ENCODE data around the gene HOXC11. TPM values are rescaled to one million over a fixed set of nuclear protein-coding genes. Genes with fewer than 3 reads are reported as not detected.
A peak's percentile ranks its signal among the peaks of the same experiment; 100 is the strongest.

HOXC11 gene
- total and polyA plus RNA-seq, 2 donors (not counting 1 experiment from before 2014, with no cell fraction given) = not detected

DNA sequence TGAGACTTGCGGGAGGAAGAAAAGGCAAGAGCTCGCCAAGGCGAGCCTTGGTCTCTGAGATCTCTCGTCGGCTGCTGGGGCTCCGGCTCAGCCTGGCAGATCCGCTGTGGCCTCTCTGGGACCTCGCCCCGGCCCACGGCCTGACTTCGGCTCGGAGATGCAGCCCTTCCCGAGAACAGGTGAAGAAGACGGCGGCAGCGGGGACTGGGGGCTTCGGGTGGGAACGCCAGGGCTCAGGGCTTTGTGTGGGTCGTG, 21.0 kb downstream of the HOXC11 start:
- ATAC-seq (ENCODE audit: low read depth) (no peak), DNase-seq (no peak)
- H3K4me1 Mint-ChIP-seq = peaks cover 44% of the 10 kb centered on the region
- Histone ChIP-seq H3K79me2 (ENCODE audit: control insufficient read depth, insufficient read depth, low read length) (no peaks in the 10 kb centered on the region), H2AFZ (ENCODE audit: insufficient read depth, low read depth, low read length, poor library complexity, severe bottlenecking) (no peak overlapping the region), H3K4me2 (replicated peaks; ENCODE audit: low read depth, low read length, poor library complexity, severe bottlenecking) (peak overlapping the region; percentile 96), H3K9me3 (ENCODE audit: control extremely low read depth in 1 of 3, control insufficient read depth in 2 of 3, insufficient read depth in 1 of 3, low read length in 2 of 3) (peaks cover 0 to 66% (median 0%) of the 10 kb centered on the region in 3 donors), H3K27ac (ENCODE audit: low read length in 2 of 2) (no peak overlapping the region), H4K20me1 (ENCODE audit: control insufficient read depth, insufficient read depth, low read length, poor library complexity, severe bottlenecking) (no peaks in the 10 kb centered on the region), H3K36me3 (replicated peaks in 1 of 2; ENCODE audit: control extremely low read depth in 1 of 2, control insufficient read depth in 1 of 2, extremely low read depth in 1 of 2, insufficient read depth in 2 of 2, low read length in 1 of 2) (no peaks in the 10 kb centered on the region), H3K4me1 (ENCODE audit: control insufficient read depth in 2 of 2, insufficient read depth in 2 of 2, low read length in 2 of 2) (peaks cover 33 to 69% of the 10 kb centered on the region in 2 donors), H3K4me3 (ENCODE audit: control extremely low read depth in 1 of 5, extremely low read depth in 1 of 5, insufficient read depth in 1 of 5, low read depth in 2 of 5, low read length in 4 of 5) (no peak overlapping the region), H3K9ac (ENCODE audit: low read length) (no peak overlapping the region), H3K27me3 (replicated peaks in 1 of 4; ENCODE audit: control extremely low read depth in 1 of 4, control insufficient read depth in 3 of 4, insufficient read depth in 4 of 4, low read length in 3 of 4) (peaks cover 0 to 99% (median 89%) of the 10 kb centered on the region in 4 experiments)
- TF ChIP-seq, protein P1, sequence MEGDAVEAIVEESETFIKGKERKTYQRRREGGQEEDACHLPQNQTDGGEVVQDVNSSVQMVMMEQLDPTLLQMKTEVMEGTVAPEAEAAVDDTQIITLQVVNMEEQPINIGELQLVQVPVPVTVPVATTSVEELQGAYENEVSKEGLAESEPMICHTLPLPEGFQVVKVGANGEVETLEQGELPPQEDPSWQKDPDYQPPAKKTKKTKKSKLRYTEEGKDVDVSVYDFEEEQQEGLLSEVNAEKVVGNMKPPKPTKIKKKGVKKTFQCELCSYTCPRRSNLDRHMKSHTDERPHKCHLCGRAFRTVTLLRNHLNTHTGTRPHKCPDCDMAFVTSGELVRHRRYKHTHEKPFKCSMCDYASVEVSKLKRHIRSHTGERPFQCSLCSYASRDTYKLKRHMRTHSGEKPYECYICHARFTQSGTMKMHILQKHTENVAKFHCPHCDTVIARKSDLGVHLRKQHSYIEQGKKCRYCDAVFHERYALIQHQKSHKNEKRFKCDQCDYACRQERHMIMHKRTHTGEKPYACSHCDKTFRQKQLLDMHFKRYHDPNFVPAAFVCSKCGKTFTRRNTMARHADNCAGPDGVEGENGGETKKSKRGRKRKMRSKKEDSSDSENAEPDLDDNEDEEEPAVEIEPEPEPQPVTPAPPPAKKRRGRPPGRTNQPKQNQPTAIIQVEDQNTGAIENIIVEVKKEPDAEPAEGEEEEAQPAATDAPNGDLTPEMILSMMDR (IDR thresholded peaks at IDR 0.05) = no peak
- no peak for TF ChIP-seq EZH2 (IDR thresholded peaks at IDR 0.05; ENCODE audit: borderline replicate concordance, insufficient read depth, low read depth, low read length, poor library complexity, severe bottlenecking)
- WGBS (ENCODE audit: insufficient coverage) = 8% methylated on average over 19 of the region's 19 CpGs
- peak overlapping the region; percentile 50 for H3K4me3 Mint-ChIP-seq
- CTCF ChIA-PET = interaction anchor here (0.9 kb wide), 1 partner anchor 197 kb away, joined by 3 read pairs; no protein-coding TSS in a partner anchor
- H3K27ac Mint-ChIP-seq = peak overlapping the region; percentile 75
- H3K27me3 Mint-ChIP-seq = peaks cover 92% of the 10 kb centered on the region
- intact Hi-C loops (cut with micrococcal nuclease) = no loop called here
- POLR2A ChIA-PET = no interaction called here
- H3K9me3 Mint-ChIP-seq (ENCODE audit: insufficient read depth) = no peaks in the 10 kb centered on the region

DNA sequence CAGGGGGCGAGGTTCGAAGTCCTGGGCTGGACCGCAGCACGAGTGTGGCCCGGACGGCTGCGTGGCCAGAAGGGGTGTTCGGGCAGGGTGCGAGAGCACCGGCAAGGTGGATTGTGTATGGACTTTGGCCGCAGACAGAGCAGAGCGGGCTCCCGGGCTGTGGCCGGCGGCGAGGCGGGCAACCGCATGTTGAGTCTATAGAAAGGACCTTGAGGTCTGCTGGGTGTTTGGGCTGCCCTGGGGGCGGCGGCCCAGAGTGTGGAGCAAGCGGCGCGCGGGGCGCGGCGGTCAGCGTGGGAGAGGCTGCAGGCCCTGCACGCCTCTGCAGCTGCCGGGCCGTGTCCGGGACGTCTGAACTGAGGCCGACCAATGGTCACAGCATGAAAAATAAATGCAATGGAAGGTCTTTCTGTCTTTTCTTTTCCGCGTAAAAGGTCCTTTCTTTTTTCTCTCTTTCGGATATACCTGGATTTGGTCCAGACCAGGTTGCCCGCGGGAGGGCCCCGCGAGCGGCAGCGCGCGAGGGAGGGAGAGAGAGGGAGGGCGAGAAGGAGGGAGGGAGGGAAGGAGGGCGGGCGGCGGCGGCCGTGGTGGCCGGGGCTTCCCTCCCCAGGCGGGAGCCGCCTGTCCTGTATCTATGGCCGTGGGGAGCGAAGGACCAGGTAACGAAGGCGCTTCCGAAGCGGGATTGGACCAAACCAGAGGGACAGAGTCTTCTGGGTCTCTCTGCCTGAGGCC, 21.5 kb downstream of the HOXC11 start:
- no peaks in the 10 kb centered on the region for H4K20me1 ChIP-seq (ENCODE audit: control insufficient read depth, insufficient read depth, low read length, poor library complexity, severe bottlenecking)
- H3K9me3 ChIP-seq (ENCODE audit: control extremely low read depth in 1 of 3, control insufficient read depth in 2 of 3, insufficient read depth in 1 of 3, low read length in 2 of 3) = peaks cover 0 to 67% (median 0%) of the 10 kb centered on the region in 3 donors
- H3K4me2 ChIP-seq (replicated peaks; ENCODE audit: low read depth, low read length, poor library complexity, severe bottlenecking) = peak overlapping the region; percentile 96
- peaks cover 29 to 64% of the 10 kb centered on the region in 2 donors for H3K4me1 ChIP-seq (ENCODE audit: control insufficient read depth in 2 of 2, insufficient read depth in 2 of 2, low read length in 2 of 2)
- 8% methylated on average over 57 of the region's 60 CpGs for WGBS (ENCODE audit: insufficient coverage)
- peak overlapping the region in 1 of 5 experiments; percentile 60 for H3K4me3 ChIP-seq (ENCODE audit: control extremely low read depth in 1 of 5, extremely low read depth in 1 of 5, insufficient read depth in 1 of 5, low read depth in 2 of 5, low read length in 4 of 5)
- DNase-seq (no peak), ATAC-seq (ENCODE audit: low read depth) (no peak)
- peak overlapping the region; percentile 58 for H3K9ac ChIP-seq (ENCODE audit: low read length)
- peaks cover 92% of the 10 kb centered on the region for H3K27me3 Mint-ChIP-seq
- H2AFZ ChIP-seq (ENCODE audit: insufficient read depth, low read depth, low read length, poor library complexity, severe bottlenecking) = peak overlapping the region; percentile 70
- ChIA-PET CTCF (interaction anchor here (0.9 kb wide), 1 partner anchor 196 kb away, joined by 3 read pairs; no protein-coding TSS in a partner anchor), POLR2A (interaction anchor here (0.7 kb wide), 1 partner anchor 219 kb away, joined by 3 read pairs; no protein-coding TSS in a partner anchor)
- no peaks in the 10 kb centered on the region for H3K79me2 ChIP-seq (ENCODE audit: control insufficient read depth, insufficient read depth, low read length)
- no peak overlapping the region for H3K27ac ChIP-seq (ENCODE audit: low read length in 2 of 2)
- no peaks in the 10 kb centered on the region for H3K36me3 ChIP-seq (replicated peaks in 1 of 2; ENCODE audit: control extremely low read depth in 1 of 2, control insufficient read depth in 1 of 2, extremely low read depth in 1 of 2, insufficient read depth in 2 of 2, low read length in 1 of 2)
- intact Hi-C loops (cut with micrococcal nuclease) = loop anchor here (5.0 kb wide), 2 partner anchors 38 to 42 kb away; partner anchors contain the start of genes HOXC12 and HOXC5
- TF ChIP-seq, protein P1 (IDR thresholded peaks at IDR 0.05) = no peak
- peak; percentile 23 for TF ChIP-seq EZH2 (IDR thresholded peaks at IDR 0.05; ENCODE audit: borderline replicate concordance, insufficient read depth, low read depth, low read length, poor library complexity, severe bottlenecking)
- H3K9me3 Mint-ChIP-seq (ENCODE audit: insufficient read depth) = no peaks in the 10 kb centered on the region
- peak overlapping the region; percentile 75 for H3K27ac Mint-ChIP-seq
- H3K4me3 Mint-ChIP-seq = peak overlapping the region; percentile 89
- peaks cover 39% of the 10 kb centered on the region for H3K4me1 Mint-ChIP-seq
- peaks cover 0 to 98% (median 87%) of the 10 kb centered on the region in 4 experiments for H3K27me3 ChIP-seq (replicated peaks in 1 of 4; ENCODE audit: control extremely low read depth in 1 of 4, control insufficient read depth in 3 of 4, insufficient read depth in 4 of 4, low read length in 3 of 4)
